CD4-positive, alpha-beta T cell treated with Interleukin-21 for 1 hour (primary cell): ENCODE data around the gene CFB.
A peak's percentile ranks its signal among the peaks of the same experiment; 100 is the strongest.
"Not testable (repeated sequence)": the region's sequence is repeated elsewhere in the genome, so short reads cannot be mapped to it uniquely, and the experiment has no call there.

ENCODE experiments used
- DNase-seq: peaks from one replicate; pipeline ENCODE4 v3.0.0-alpha.2; 2020

The CFB gene

DNA sequence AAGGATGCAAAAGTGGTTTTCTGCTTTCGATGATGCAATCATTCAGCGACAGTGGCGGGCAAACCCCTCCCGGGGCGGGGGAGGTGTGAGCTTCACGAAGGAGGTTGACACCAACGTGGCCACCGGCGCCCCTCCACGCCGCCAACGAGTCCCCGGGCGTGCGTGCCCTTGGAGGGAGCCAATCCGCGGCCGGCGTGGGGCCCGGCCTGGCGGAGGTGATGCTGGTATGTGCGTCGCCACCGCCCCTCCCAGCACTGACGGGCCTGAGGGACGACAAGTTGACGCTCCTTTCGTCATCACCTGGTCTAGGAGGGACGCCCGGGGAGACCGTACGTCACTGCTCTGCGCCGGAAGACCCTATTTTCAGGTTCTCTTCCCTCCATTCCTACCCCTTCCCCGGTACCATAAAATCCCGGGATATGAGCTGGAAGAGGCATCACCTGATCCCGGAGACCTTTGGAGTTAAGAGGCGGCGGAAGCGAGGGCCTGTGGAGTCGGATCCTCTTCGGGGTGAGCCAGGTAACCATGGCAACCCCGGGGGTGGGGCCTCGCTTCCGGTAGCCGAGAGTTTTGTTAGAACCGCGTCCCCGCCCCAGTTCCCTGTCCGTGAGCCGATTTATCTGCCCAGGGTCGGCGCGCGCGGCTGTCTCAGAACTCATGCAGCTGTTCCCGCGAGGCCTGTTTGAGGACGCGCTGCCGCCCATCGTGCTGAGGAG is 26.3 kb downstream of the CFB start, which contains the start of gene DXO:
TSS of gene DXO (minus strand) at position 146 of the 716 bp plus-strand sequence. CDS start 463 bp downstream, outside the sequence.
- peak; percentile 99 for DNase-seq

GRCh38 chr6:31972709-31973350 is 26.9 kb downstream of the CFB start:
- no peak for DNase-seq

DNA sequence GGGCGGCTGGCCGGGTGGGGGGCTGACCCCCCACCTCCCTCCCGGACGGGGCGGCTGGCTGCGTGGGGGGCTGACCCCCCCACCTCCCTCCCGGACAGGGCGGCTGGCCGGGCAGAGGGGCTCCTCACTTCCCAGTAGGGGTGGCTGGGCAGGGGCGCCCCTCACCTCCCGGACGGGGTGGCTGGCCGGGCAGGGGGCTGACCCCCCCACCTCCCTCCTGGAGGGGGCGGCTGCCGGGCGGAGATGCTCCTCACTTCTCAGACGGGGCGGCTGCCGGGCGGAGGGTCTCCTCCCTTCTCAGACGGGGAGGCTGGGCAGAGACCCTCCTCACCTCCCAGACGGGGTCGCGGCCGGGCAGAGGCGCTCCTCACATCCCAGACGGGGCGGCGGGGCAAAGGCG is 30.2 kb downstream of the CFB start:
- DNase-seq: not testable (repeated sequence)

- no peak for DNase-seq
These were observed 32.0 kb downstream of the CFB start for GRCh38 chr6:31977816-31978431.

- no peak for DNase-seq
These were observed 32.9 kb downstream of the CFB start for GRCh38 chr6:31978831-31979230.

- no peak for DNase-seq
These were observed 33.5 kb downstream of the CFB start for GRCh38 chr6:31979238-31979898.

DNA sequence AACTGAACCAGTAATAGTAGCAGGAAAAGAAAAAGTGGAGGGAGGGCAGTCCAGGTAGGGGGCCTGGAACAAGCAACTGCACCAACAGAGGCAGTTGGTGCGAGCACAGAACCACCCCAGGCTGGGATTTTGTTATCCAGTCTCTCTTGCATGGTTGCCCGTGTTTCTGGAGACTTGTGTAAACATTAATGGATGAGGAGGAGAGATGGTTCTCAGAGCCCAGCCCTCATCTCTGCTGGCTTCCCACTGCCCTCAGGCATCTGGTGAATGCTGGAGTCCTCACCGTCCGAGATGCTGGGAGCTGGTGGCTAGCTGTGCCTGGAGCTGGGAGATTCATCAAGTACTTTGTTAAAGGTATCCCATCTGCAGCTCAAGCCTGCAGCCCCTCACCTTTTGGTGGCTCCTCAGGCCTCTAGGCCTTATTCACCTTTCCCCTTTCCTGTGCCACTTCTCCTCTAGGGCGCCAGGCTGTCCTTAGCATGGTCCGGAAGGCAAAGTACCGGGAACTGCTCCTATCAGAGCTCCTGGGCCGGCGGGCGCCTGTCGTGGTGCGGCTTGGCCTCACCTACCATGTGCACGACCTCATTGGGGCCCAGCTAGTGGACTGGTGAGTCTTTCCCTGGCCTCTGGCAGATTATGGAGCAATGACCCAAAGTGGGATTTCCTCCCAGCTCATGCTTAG is 34.4 kb downstream of the CFB start:
- not testable (repeated sequence) for DNase-seq

DNA sequence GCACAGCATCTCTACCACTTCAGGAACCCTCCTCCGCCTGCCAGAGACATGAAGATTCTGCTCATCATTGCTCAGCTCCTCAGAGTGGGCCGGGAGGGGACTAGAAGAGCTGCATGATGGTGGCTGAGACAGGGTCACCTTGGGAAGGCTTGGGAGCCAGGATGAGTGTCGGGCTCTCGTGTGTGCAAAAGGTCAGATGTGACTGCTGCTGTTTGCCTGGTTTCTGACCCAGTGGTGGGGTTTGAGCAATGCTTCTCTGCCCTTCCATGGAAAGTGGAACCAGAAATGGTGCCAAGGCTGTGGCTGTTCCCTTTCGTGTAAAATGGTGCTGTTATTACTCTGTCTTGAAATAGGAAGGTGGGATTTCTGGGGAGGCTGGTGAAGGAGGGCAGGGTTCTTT is 35.1 kb downstream of the CFB start:
- not testable (repeated sequence) for DNase-seq

DNA sequence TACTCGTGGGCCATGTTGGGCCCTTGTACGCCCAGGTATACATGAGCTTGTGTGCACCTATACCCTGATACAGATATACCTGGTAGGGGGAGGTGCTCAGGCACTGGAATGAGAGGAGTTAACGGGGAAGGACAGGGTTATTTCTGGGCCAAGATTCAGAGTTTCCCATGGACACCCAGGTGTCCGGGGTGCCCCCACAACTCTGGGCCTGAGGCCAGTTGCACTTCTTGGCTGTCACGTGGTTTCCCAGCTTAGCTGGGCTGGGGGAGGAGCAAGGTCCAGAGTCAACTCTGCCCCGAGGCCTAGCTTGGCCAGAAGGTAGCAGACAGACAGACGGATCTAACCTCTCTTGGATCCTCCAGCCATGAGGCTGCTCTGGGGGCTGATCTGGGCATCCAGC is 35.8 kb downstream of the CFB start, which contains the start of gene C4A:
TSS of gene C4A (plus strand) at position 314 of the 400 bp plus-strand sequence. CDS start at position 365, 51 bp downstream.
- DNase-seq: not testable (repeated sequence)

- not testable (repeated sequence) for DNase-seq
These were observed 43.5 kb downstream of the CFB start for GRCh38 chr6:31989363-31989762.

DNA sequence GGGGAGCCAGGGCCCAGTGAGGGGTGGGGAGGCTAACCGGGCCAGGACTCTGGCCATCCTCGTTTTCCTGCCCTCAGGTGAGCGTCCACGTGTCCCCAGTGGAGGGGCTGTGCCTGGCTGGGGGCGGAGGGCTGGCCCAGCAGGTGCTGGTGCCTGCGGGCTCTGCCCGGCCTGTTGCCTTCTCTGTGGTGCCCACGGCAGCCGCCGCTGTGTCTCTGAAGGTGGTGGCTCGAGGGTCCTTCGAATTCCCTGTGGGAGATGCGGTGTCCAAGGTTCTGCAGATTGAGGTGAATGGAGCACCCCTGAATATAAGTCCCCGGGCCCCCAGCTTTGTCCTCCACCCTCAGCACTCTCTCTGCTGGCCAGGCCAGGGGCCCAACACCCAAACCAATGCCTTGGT is 48.5 kb downstream of the CFB start:
- not testable (repeated sequence) for DNase-seq

DNA sequence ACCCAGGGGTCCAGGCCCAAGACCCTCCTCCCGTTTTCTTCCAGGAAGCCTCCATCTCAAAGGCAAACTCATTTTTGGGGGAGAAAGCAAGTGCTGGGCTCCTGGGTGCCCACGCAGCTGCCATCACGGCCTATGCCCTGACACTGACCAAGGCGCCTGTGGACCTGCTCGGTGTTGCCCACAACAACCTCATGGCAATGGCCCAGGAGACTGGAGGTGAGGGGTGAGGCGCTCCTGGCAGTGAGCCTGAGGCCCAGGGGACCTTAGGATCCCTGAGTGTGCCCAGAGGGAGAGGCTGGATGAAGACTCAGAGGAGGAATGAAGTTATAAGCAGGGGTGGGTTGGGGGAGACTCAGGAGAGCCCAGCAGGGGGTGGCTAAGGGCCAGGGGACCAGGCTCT is 50.5 kb downstream of the CFB start:
- not testable (repeated sequence) for DNase-seq
